Measurements from ENCODE around the gene NPHP4.

Gene NPHP4

GRCh38 chr1:6013491-6013890 lies 21.3 kb upstream of the NPHP4 start:
- Histone ChIP-seq H3K9ac (no peak overlapping the region), H3K4me2 (ENCODE audit: low read length) (no peak overlapping the region), H3K27me3 (ENCODE audit: control insufficient read depth, insufficient read depth, low read length) (no peaks in the 10 kb centered on the region), H2AFZ (no peak overlapping the region), H3K27ac (no peak overlapping the region), H3K9me3 (ENCODE audit: control insufficient read depth, low read length) (no peaks in the 10 kb centered on the region), H3K36me3 (ENCODE audit: control insufficient read depth, insufficient read depth, low read length) (no peaks in the 10 kb centered on the region), H3K79me2 (no peaks in the 10 kb centered on the region), H3K4me1 (no peaks in the 10 kb centered on the region), H3K4me3 (ENCODE audit: low read depth, low read length) (no peak overlapping the region)
- TF ChIP-seq CTCF (IDR thresholded peaks at IDR 0.05): no peak

GRCh38 chr1:6012529-6013318 lies 20.5 kb upstream of the NPHP4 start:
- Histone ChIP-seq H3K9ac (no peak overlapping the region), H3K4me1 (no peaks in the 10 kb centered on the region), H3K27me3 (ENCODE audit: control insufficient read depth, insufficient read depth, low read length) (no peaks in the 10 kb centered on the region), H3K27ac (no peak overlapping the region), H3K4me3 (ENCODE audit: low read depth, low read length) (no peak overlapping the region), H3K4me2 (ENCODE audit: low read length) (no peak overlapping the region), H3K36me3 (ENCODE audit: control insufficient read depth, insufficient read depth, low read length) (no peaks in the 10 kb centered on the region), H2AFZ (no peak overlapping the region), H3K9me3 (ENCODE audit: control insufficient read depth, low read length) (no peaks in the 10 kb centered on the region), H3K79me2 (no peaks in the 10 kb centered on the region)
- TF ChIP-seq CTCF (IDR thresholded peaks at IDR 0.05): no peak

- no peaks in the 10 kb centered on the region for H3K36me3 ChIP-seq (ENCODE audit: control insufficient read depth, insufficient read depth, low read length)
- H3K27me3 ChIP-seq (ENCODE audit: control insufficient read depth, insufficient read depth, low read length): no peaks in the 10 kb centered on the region
- H3K4me2 ChIP-seq (ENCODE audit: low read length): no peak overlapping the region
- TF ChIP-seq CTCF (IDR thresholded peaks at IDR 0.05): no peak
- H3K9me3 ChIP-seq (ENCODE audit: control insufficient read depth, low read length): no peaks in the 10 kb centered on the region
- no peak overlapping the region for H2AFZ ChIP-seq
- H3K79me2 ChIP-seq: no peaks in the 10 kb centered on the region
- H3K4me3 ChIP-seq (ENCODE audit: low read depth, low read length): no peak overlapping the region
- H3K4me1 ChIP-seq: no peaks in the 10 kb centered on the region
- no peak overlapping the region for H3K27ac ChIP-seq
- no peak overlapping the region for H3K9ac ChIP-seq
These were observed 19.7 kb upstream of the NPHP4 start for GRCh38 chr1:6011946-6012258.

GRCh38 chr1:6011161-6011945 lies 19.1 kb upstream of the NPHP4 start:
- TF ChIP-seq CTCF (IDR thresholded peaks at IDR 0.05): no peak
- no peaks in the 10 kb centered on the region for H3K4me1 ChIP-seq
- H3K4me2 ChIP-seq (ENCODE audit: low read length): no peak overlapping the region
- no peak overlapping the region for H3K9ac ChIP-seq
- H3K4me3 ChIP-seq (ENCODE audit: low read depth, low read length): no peak overlapping the region
- no peak overlapping the region for H3K27ac ChIP-seq
- no peaks in the 10 kb centered on the region for H3K9me3 ChIP-seq (ENCODE audit: control insufficient read depth, low read length)
- no peaks in the 10 kb centered on the region for H3K27me3 ChIP-seq (ENCODE audit: control insufficient read depth, insufficient read depth, low read length)
- no peaks in the 10 kb centered on the region for H3K79me2 ChIP-seq
- H3K36me3 ChIP-seq (ENCODE audit: control insufficient read depth, insufficient read depth, low read length): no peaks in the 10 kb centered on the region
- no peak overlapping the region for H2AFZ ChIP-seq
